ENCODE data around the gene NFKB2.

NFKB2 gene

DNA sequence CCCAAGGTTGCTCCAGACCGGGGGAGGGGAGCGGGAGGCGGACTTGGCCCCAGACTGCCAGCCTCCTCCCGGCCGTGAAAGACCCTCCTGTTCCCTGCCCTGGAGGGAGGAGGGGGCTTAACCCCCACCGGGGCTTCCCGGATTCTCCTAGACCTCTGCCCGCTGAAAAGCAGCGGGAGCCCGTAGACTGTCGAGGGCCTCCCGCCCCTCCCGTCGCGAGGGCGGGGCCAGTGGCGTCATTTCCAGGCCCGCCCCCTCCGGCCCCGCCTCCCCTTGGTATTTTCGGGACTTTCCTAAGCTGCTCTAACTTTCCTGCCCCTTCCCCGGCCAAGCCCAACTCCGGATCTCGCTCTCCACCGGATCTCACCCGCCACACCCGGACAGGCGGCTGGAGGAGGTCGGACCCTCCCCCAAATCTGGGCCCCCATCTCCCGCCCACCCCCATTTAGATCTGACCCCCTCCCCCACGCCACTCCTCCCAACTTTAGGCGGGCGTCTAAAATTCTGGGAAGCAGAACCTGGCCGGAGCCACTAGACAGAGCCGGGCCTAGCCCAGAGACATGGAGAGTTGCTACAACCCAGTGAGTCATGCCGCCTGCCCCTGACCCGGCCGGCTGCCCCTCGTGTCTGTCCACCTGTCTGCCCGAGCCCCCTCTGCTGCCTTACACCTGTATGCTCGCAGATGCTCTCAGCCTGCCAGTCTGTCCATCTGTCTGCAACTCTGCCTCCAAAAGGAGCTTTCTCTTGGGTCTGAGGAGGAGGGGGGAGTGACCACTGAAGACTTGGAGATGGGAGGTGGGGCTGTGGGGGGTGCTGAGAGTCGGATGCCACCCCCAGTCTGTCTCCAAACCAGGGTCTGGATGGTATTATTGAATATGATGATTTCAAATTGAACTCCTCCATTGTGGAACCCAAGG lies at the start of gene NFKB2:
TSS of gene NFKB2 (plus strand) at position 306 of the 917 bp plus-strand sequence. CDS start at position 561, 255 bp downstream.
- Histone ChIP-seq H3K27ac (ENCODE audit: low read depth, low read length) (peak within 1 kb of the TSS; percentile 97), H3K4me3 (ENCODE audit: low read depth in 1 of 2, low read length in 2 of 2) (peak within 1 kb of the TSS; percentile 70 to 96), H3K36me3 (ENCODE audit: insufficient read depth, low read length) (peaks cover 28% of the 10 kb centered on the region), H3K4me1 (ENCODE audit: insufficient read depth, low read length) (peaks cover 35% of the 10 kb centered on the region), H3K9me3 (ENCODE audit: low read length) (no peaks in the 10 kb centered on the region), H3K27me3 (ENCODE audit: control insufficient read depth in 1 of 2, insufficient read depth in 2 of 2, low read length in 2 of 2) (no peaks in the 10 kb centered on the region), H3K9ac (ENCODE audit: low read length) (peak within 1 kb of the TSS; percentile 98)

- H3K9me3 ChIP-seq (ENCODE audit: low read length) = no peaks in the 10 kb centered on the region
- no peak overlapping the region for H3K27ac ChIP-seq (ENCODE audit: low read depth, low read length)
- no peaks in the 10 kb centered on the region for H3K27me3 ChIP-seq (ENCODE audit: control insufficient read depth in 1 of 2, insufficient read depth in 2 of 2, low read length in 2 of 2)
- no peak overlapping the region for H3K4me3 ChIP-seq (ENCODE audit: low read depth in 1 of 2, low read length in 2 of 2)
- no peaks in the 10 kb centered on the region for H3K4me1 ChIP-seq (ENCODE audit: insufficient read depth, low read length)
- H3K9ac ChIP-seq (ENCODE audit: low read length) = no peak overlapping the region
- peaks cover 13% of the 10 kb centered on the region for H3K36me3 ChIP-seq (ENCODE audit: insufficient read depth, low read length)
These were observed 48.2 kb upstream of the NFKB2 start for GRCh38 chr10:102347236-102347828.

- Histone ChIP-seq H3K4me1 (ENCODE audit: insufficient read depth, low read length) (no peaks in the 10 kb centered on the region), H3K36me3 (ENCODE audit: insufficient read depth, low read length) (peaks cover 47% of the 10 kb centered on the region), H3K27ac (ENCODE audit: low read depth, low read length) (no peak overlapping the region), H3K27me3 (ENCODE audit: control insufficient read depth in 1 of 2, insufficient read depth in 2 of 2, low read length in 2 of 2) (no peaks in the 10 kb centered on the region), H3K9ac (ENCODE audit: low read length) (no peak overlapping the region), H3K4me3 (ENCODE audit: low read depth in 1 of 2, low read length in 2 of 2) (no peak overlapping the region), H3K9me3 (ENCODE audit: low read length) (no peaks in the 10 kb centered on the region)
These were observed 43.3 kb upstream of the NFKB2 start for GRCh38 chr10:102352066-102352715.

- Histone ChIP-seq H3K27me3 (ENCODE audit: control insufficient read depth in 1 of 2, insufficient read depth in 2 of 2, low read length in 2 of 2) (no peaks in the 10 kb centered on the region), H3K9me3 (ENCODE audit: low read length) (no peaks in the 10 kb centered on the region), H3K4me1 (ENCODE audit: insufficient read depth, low read length) (no peaks in the 10 kb centered on the region), H3K4me3 (ENCODE audit: low read depth in 1 of 2, low read length in 2 of 2) (no peak overlapping the region), H3K36me3 (ENCODE audit: insufficient read depth, low read length) (peaks cover 66% of the 10 kb centered on the region), H3K27ac (ENCODE audit: low read depth, low read length) (no peak overlapping the region), H3K9ac (ENCODE audit: low read length) (no peak overlapping the region)
These were observed 41.1 kb upstream of the NFKB2 start for GRCh38 chr10:102354451-102354850.

- peaks cover 77% of the 10 kb centered on the region for H3K36me3 ChIP-seq (ENCODE audit: insufficient read depth, low read length)
These were observed 36.7 kb upstream of the NFKB2 start for GRCh38 chr10:102358712-102359382.

GRCh38 chr10:102367441-102367840 lies 28.1 kb upstream of the NFKB2 start:
- H3K4me1 ChIP-seq (ENCODE audit: insufficient read depth, low read length) = no peaks in the 10 kb centered on the region
- H3K36me3 ChIP-seq (ENCODE audit: insufficient read depth, low read length) = peaks cover 88% of the 10 kb centered on the region
- H3K9ac ChIP-seq (ENCODE audit: low read length) = no peak overlapping the region
- H3K4me3 ChIP-seq (ENCODE audit: low read depth in 1 of 2, low read length in 2 of 2) = no peak overlapping the region
- no peaks in the 10 kb centered on the region for H3K27me3 ChIP-seq (ENCODE audit: control insufficient read depth in 1 of 2, insufficient read depth in 2 of 2, low read length in 2 of 2)
- H3K27ac ChIP-seq (ENCODE audit: low read depth, low read length) = no peak overlapping the region
- H3K9me3 ChIP-seq (ENCODE audit: low read length) = no peaks in the 10 kb centered on the region

More at GRCh38 chr10:102358712-102359382, 36.7 kb upstream of the NFKB2 start:
- no peaks in the 10 kb centered on the region for H3K9me3 ChIP-seq (ENCODE audit: low read length)
- H3K4me1 ChIP-seq (ENCODE audit: insufficient read depth, low read length) = no peaks in the 10 kb centered on the region
- no peak overlapping the region for H3K4me3 ChIP-seq (ENCODE audit: low read depth in 1 of 2, low read length in 2 of 2)
- H3K9ac ChIP-seq (ENCODE audit: low read length) = no peak overlapping the region
- H3K27ac ChIP-seq (ENCODE audit: low read depth, low read length) = no peak overlapping the region
- no peaks in the 10 kb centered on the region for H3K27me3 ChIP-seq (ENCODE audit: control insufficient read depth in 1 of 2, insufficient read depth in 2 of 2, low read length in 2 of 2)

- no peak overlapping the region for H3K9ac ChIP-seq (ENCODE audit: low read length)
- H3K36me3 ChIP-seq (ENCODE audit: insufficient read depth, low read length) = peaks cover 88% of the 10 kb centered on the region
- H3K4me3 ChIP-seq (ENCODE audit: low read depth in 1 of 2, low read length in 2 of 2) = no peak overlapping the region
- H3K27me3 ChIP-seq (ENCODE audit: control insufficient read depth in 1 of 2, insufficient read depth in 2 of 2, low read length in 2 of 2) = no peaks in the 10 kb centered on the region
- no peaks in the 10 kb centered on the region for H3K9me3 ChIP-seq (ENCODE audit: low read length)
- no peak overlapping the region for H3K27ac ChIP-seq (ENCODE audit: low read depth, low read length)
- H3K4me1 ChIP-seq (ENCODE audit: insufficient read depth, low read length) = no peaks in the 10 kb centered on the region
These were observed 27.4 kb upstream of the NFKB2 start for GRCh38 chr10:102368077-102368476.

DNA sequence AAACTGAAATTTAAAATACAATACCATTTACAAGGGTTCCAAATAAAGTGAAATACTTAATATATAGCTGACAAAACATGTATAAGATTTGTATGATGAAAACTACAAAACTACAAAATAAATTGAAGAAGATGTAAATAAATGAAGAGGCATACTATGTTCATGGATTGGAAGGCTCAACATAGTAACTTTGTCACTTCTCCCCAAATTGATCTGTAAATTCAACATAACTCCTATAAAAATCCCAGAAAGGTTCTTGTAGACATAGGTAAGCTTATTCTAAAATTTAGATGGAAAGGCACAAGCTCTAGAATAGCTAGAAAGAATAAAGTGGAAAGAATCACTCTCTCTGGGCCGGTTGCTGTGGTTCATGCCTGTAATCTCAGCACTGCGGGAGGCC lies 24.2 kb upstream of the NFKB2 start:
- Histone ChIP-seq H3K36me3 (ENCODE audit: insufficient read depth, low read length) (peaks cover 88% of the 10 kb centered on the region), H3K9me3 (ENCODE audit: low read length) (no peaks in the 10 kb centered on the region), H3K4me3 (ENCODE audit: low read depth in 1 of 2, low read length in 2 of 2) (no peak overlapping the region), H3K27ac (ENCODE audit: low read depth, low read length) (no peak overlapping the region), H3K27me3 (ENCODE audit: control insufficient read depth in 1 of 2, insufficient read depth in 2 of 2, low read length in 2 of 2) (no peaks in the 10 kb centered on the region), H3K4me1 (ENCODE audit: insufficient read depth, low read length) (no peaks in the 10 kb centered on the region), H3K9ac (ENCODE audit: low read length) (no peak overlapping the region)

- Histone ChIP-seq H3K4me1 (ENCODE audit: insufficient read depth, low read length) (no peaks in the 10 kb centered on the region), H3K27me3 (ENCODE audit: control insufficient read depth in 1 of 2, insufficient read depth in 2 of 2, low read length in 2 of 2) (no peaks in the 10 kb centered on the region), H3K9me3 (ENCODE audit: low read length) (no peaks in the 10 kb centered on the region), H3K27ac (ENCODE audit: low read depth, low read length) (no peak overlapping the region), H3K4me3 (ENCODE audit: low read depth in 1 of 2, low read length in 2 of 2) (no peak overlapping the region), H3K36me3 (ENCODE audit: insufficient read depth, low read length) (peaks cover 73% of the 10 kb centered on the region), H3K9ac (ENCODE audit: low read length) (no peak overlapping the region)
These were observed 20.3 kb upstream of the NFKB2 start for GRCh38 chr10:102375250-102375649.

GRCh38 chr10:102375867-102376266 lies 19.6 kb upstream of the NFKB2 start:
- Histone ChIP-seq H3K4me3 (ENCODE audit: low read depth in 1 of 2, low read length in 2 of 2) (no peak overlapping the region), H3K4me1 (ENCODE audit: insufficient read depth, low read length) (no peaks in the 10 kb centered on the region), H3K36me3 (ENCODE audit: insufficient read depth, low read length) (peaks cover 73% of the 10 kb centered on the region), H3K27ac (ENCODE audit: low read depth, low read length) (no peak overlapping the region), H3K9me3 (ENCODE audit: low read length) (no peaks in the 10 kb centered on the region), H3K9ac (ENCODE audit: low read length) (no peak overlapping the region), H3K27me3 (ENCODE audit: control insufficient read depth in 1 of 2, insufficient read depth in 2 of 2, low read length in 2 of 2) (no peaks in the 10 kb centered on the region)

GRCh38 chr10:102376901-102377300 lies 18.6 kb upstream of the NFKB2 start:
- Histone ChIP-seq H3K36me3 (ENCODE audit: insufficient read depth, low read length) (peaks cover 69% of the 10 kb centered on the region), H3K4me1 (ENCODE audit: insufficient read depth, low read length) (no peaks in the 10 kb centered on the region), H3K9me3 (ENCODE audit: low read length) (no peaks in the 10 kb centered on the region)

More at GRCh38 chr10:102376901-102377300, 18.6 kb upstream of the NFKB2 start:
- no peak overlapping the region for H3K4me3 ChIP-seq (ENCODE audit: low read depth in 1 of 2, low read length in 2 of 2)
- H3K9ac ChIP-seq (ENCODE audit: low read length) = no peak overlapping the region
- no peaks in the 10 kb centered on the region for H3K27me3 ChIP-seq (ENCODE audit: control insufficient read depth in 1 of 2, insufficient read depth in 2 of 2, low read length in 2 of 2)
- H3K27ac ChIP-seq (ENCODE audit: low read depth, low read length) = no peak overlapping the region

Data from muscle layer of colon (tissue), 2 donors.